Activated CD4-positive, alpha-beta memory T cell treated with anti-CD3 and anti-CD28 coated beads for 36 hours (primary cell): Measurements from ENCODE around the gene KCNQ2. TPM values are rescaled to one million over a fixed set of nuclear protein-coding genes. Genes with fewer than 3 reads are reported as not detected.
"Not testable (repeated sequence)": the region's sequence is repeated elsewhere in the genome, so short reads cannot be mapped to it uniquely, and the experiment has no call there.

ENCODE experiments used
- CTCF ChIA-PET: fragments of 350-600 bp; sonication (Branson Sonifier 250); formaldehyde crosslinking; loops from one replicate; lab custom pipeline; 2021; ENCODE audit warnings: antibody characterized with exemption, inconsistent platforms; lab: Charles Lee
- POLR2A ChIA-PET: fragments of 350-600 bp; sonication (Branson Sonifier 250); formaldehyde crosslinking; loops from one replicate; lab custom pipeline; 2021; ENCODE audit warnings: antibody characterized with exemption; lab: Charles Lee
- DNase-seq: peaks from one replicate; pipeline ENCODE4 v3.0.0-alpha.2; 2020
- H3K27ac Mint-ChIP-seq: one replicate; pipeline ENCODE4 v1.8.0; 2021; ENCODE audit warnings: mixed read lengths
- H3K27me3 Mint-ChIP-seq: one replicate; pipeline ENCODE4 v1.8.0; 2021; ENCODE audit warnings: mixed read lengths
- H3K36me3 Mint-ChIP-seq: one replicate; pipeline ENCODE4 v1.8.0; 2021; ENCODE audit warnings: mixed read lengths
- H3K4me1 Mint-ChIP-seq: one replicate; pipeline ENCODE4 v1.8.0; 2021; ENCODE audit warnings: low read depth, mixed read lengths
- H3K4me3 Mint-ChIP-seq: one replicate; pipeline ENCODE4 v1.8.0; 2021; ENCODE audit warnings: mild to moderate bottlenecking, mixed read lengths
- H3K9me3 Mint-ChIP-seq: one replicate; pipeline ENCODE4 v1.8.0; 2021; ENCODE audit warnings: mixed read lengths
- intact Hi-C: fragments of 100-400 bp; cut with micrococcal nuclease; formaldehyde crosslinking; loops from one replicate; pipeline ENCODE4 v1.15.1; 2023
- total RNA-seq, 2 experiments: library from RNA; stranded (reverse); gene quantifications; one replicate each; pipeline ENCODE4 v1.2.3, GENCODE V29; 2021

KCNQ2 gene
- total RNA-seq, 2 experiments from 2014 or later: not detected

DNA sequence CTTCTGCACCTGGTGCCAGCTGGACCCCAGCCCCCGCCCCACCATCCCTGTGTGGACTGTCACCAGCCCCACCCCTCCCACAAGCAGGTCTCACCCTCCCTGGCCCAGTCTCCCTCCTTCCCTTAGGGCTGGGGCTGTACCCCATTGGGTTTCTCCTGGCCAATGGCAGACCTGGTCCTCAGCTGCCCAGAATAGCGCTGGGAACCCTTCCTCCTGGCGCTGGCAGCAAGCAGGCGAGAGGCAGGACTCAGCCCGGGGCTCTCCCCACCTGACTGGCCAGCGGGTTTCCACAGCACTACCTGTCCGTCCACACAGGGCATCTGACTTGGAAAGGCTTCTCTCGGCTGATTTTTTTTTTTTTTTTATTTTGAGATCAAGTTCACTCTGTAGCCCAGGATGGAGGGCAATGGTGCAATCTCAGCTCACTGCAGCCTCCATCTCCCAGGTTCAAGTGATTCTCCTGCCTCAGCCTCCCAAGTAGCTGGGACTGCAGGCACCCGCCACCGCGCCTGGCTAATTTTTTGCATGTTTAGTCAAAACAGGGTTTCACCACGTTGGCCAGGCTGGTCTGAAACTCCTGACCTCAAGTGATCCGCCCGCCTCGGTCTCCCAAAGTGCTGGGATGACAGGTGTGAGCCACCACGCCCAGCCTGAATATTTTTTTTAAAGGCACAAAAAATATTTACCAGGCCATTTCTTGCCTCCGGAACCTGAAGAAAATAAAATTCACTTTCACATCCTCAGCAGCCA, 89.7 kb downstream of the KCNQ2 start:
- POLR2A ChIA-PET: no interaction called here
- no peak for DNase-seq
- intact Hi-C loops: loop anchor here (10.0 kb wide), 1 partner anchor 158 kb away; no protein-coding TSS in a partner anchor

DNA sequence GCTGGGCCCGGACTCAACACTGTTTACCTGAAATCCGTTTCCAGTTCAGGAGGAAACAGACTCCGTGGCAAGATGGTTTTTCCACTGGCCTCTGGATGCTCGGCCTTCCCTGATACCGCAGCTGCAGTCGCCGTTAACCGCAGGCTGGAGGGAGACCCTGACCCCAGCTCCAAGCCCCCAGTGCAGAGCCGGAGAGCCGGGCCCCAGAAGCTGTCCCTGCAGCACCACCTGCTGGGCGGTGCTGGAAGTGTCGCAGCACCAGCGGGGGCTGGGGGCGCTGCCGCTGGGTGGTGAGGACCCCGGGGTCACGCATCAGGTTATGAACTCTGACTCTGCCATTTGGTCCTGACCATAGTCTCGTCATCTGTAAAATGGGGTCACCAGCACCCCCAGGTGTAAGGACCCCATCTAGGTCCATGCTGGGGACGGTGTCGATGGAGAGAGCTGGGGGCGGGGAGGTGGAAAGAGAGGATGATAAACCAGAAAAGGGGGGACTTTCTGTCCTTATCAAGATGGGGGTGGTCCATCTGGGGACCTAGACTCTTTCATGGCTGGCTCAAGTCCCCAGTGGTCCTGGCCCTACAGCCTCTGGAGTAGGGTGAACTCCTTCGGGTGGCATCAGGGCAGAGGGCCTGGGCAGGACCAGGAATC, 90.5 kb downstream of the KCNQ2 start:
- Mint-ChIP-seq H3K4me1 (no peaks in the 10 kb centered on the region), H3K4me3 (no peak overlapping the region), H3K27me3 (peaks cover 9% of the 10 kb centered on the region), H3K36me3 (peaks cover 2% of the 10 kb centered on the region), H3K9me3 (peaks cover 18% of the 10 kb centered on the region), H3K27ac (no peak overlapping the region)
- intact Hi-C loops: loop anchor here (10.0 kb wide), 1 partner anchor 157 kb away; no protein-coding TSS in a partner anchor
- POLR2A ChIA-PET: no interaction called here
- CTCF ChIA-PET: interaction anchor here (0.6 to 6.7 kb wide), 8 partner anchors 12 to 289 kb away, joined by 3 to 64 read pairs (median 4); no protein-coding TSS in a partner anchor
- peak; percentile 35 for DNase-seq

More for the DNA sequence above, 89.7 kb downstream of the KCNQ2 start:
- H3K27me3 Mint-ChIP-seq: peaks cover 9% of the 10 kb centered on the region
- H3K9me3 Mint-ChIP-seq: peaks cover 26% of the 10 kb centered on the region
- CTCF ChIA-PET: interaction anchor here (0.8 to 6.7 kb wide), 5 partner anchors 18 to 200 kb away, joined by 3 to 64 read pairs (median 5); no protein-coding TSS in a partner anchor
- no peak overlapping the region for H3K27ac Mint-ChIP-seq
- H3K36me3 Mint-ChIP-seq: peaks cover 2% of the 10 kb centered on the region
- no peak overlapping the region for H3K4me3 Mint-ChIP-seq
- H3K4me1 Mint-ChIP-seq: no peaks in the 10 kb centered on the region

DNA sequence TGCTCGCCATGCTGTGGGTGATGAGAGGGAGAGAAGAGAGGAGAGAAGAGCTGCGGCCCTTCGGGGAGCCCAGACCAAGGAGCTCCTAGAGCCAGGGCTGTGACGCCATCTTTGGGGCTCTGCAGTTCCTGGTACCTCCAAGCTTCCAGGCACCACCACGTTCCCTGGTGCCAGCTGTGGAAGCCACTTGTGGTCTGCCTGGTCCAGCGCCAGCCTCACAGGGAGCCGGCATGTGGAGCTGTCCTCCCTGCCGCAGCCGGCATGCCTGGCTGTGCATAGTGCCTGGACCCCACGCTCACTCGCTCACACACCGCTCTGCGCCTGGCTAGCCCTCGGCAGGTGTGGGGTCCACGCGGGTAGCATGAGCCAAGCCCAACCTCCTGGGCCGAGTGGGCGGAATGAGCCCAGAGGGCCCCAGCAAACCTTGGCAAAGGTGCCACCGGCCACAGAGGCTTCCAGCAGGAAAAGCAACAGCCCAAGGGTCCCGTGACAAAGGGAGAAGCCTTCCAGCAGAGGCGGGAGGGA, 92.0 kb downstream of the KCNQ2 start:
- POLR2A ChIA-PET: no interaction called here
- Mint-ChIP-seq H3K4me1 (no peaks in the 10 kb centered on the region), H3K27me3 (peaks cover 13% of the 10 kb centered on the region), H3K4me3 (no peak overlapping the region), H3K27ac (no peak overlapping the region), H3K36me3 (no peaks in the 10 kb centered on the region), H3K9me3 (peaks cover 3% of the 10 kb centered on the region)
- DNase-seq: no peak
- intact Hi-C loops: loop anchor here (10.0 kb wide), 1 partner anchor 156 kb away; no protein-coding TSS in a partner anchor
- CTCF ChIA-PET: interaction anchor here (0.6 to 6.7 kb wide), 4 partner anchors 57 to 165 kb away, joined by 3 to 64 read pairs (median 19); no protein-coding TSS in a partner anchor

DNA sequence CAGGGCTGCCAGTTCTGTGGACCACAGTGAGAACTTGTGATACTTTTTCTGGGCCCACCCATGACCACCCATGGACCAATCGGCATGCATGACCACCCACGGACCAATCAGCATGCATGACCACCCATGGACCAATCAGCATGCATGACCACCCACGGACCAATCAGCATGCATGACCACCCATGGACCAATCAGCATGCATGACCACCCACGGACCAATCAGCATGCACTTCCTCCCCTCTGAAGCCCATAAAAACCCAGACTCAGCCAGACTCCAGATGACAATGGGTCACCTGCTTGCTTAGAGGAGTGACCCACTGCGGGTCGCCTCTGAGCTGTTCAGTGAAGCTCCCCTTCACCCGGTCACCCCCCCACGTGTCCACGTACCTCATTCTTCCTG, 92.6 kb downstream of the KCNQ2 start:
- CTCF ChIA-PET: interaction anchor here (1.0 to 6.7 kb wide), 3 partner anchors 71 to 164 kb away, joined by 3 to 64 read pairs (median 35); no protein-coding TSS in a partner anchor
- intact Hi-C loops: loop anchor here (10.0 kb wide), 1 partner anchor 155 kb away; no protein-coding TSS in a partner anchor
- H3K4me3 Mint-ChIP-seq, H3K9me3 Mint-ChIP-seq, H3K27ac Mint-ChIP-seq, H3K4me1 Mint-ChIP-seq, DNase-seq, POLR2A ChIA-PET, H3K36me3 Mint-ChIP-seq: not testable (repeated sequence)
- peaks cover 13% of the 10 kb centered on the region for H3K27me3 Mint-ChIP-seq

DNA sequence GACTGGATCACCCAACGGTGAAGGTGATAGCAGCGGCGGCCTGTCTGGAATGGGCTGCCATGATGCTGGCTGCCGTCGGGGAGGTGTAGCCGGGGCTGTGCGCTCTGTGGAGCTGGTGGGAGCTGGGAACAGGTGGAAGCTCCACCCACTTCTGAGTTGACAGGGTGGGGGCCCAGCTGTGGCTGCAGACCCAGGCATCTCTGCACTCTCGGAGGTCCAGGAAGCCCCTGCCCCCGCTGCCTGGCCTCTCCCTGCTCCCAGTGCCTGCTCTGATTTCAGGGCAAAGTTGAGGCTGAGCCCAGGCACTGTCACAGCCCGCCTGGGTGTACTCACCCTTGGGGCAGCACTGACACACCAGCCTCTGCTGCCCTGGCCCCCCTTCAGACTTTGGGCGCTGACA, 93.2 kb downstream of the KCNQ2 start:
- peaks cover 13% of the 10 kb centered on the region for H3K27me3 Mint-ChIP-seq
- POLR2A ChIA-PET: no interaction called here

DNA sequence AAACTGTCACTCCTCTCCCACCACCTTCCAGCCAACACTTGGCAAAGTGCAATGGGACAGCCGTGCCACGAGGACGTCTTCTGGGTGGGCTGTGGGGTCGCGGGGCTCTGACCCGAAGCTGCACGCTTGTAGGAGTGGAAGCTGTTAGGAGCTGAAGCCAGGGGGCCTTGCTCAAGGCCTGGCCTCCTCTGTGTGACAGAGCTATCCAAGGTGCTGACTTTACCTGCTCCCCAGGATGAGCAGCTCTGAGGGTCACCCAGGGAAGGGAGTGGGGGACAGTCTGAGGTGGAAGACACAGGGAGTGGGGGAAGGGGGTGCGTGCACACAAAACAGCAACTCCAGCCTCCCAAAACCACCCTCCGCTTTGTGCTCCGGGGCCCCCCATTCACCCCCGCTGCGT, 93.8 kb downstream of the KCNQ2 start:
- Mint-ChIP-seq H3K27me3 (peaks cover 13% of the 10 kb centered on the region), H3K27ac (no peak overlapping the region), H3K4me3 (no peak overlapping the region), H3K9me3 (no peaks in the 10 kb centered on the region), H3K4me1 (no peaks in the 10 kb centered on the region), H3K36me3 (no peaks in the 10 kb centered on the region)
- POLR2A ChIA-PET: no interaction called here
- DNase-seq: no peak
- intact Hi-C loops: no loop called here
- CTCF ChIA-PET: interaction anchor here (2.5 to 6.7 kb wide), 2 partner anchors 69 to 155 kb away, joined by 19 to 64 read pairs; no protein-coding TSS in a partner anchor

More for the DNA sequence above, 93.2 kb downstream of the KCNQ2 start:
- Mint-ChIP-seq H3K9me3 (no peaks in the 10 kb centered on the region), H3K27ac (no peak overlapping the region), H3K4me3 (no peak overlapping the region), H3K36me3 (no peaks in the 10 kb centered on the region), H3K4me1 (no peaks in the 10 kb centered on the region)
- CTCF ChIA-PET: interaction anchor here (2.5 to 6.7 kb wide), 2 partner anchors 70 to 155 kb away, joined by 19 to 64 read pairs; no protein-coding TSS in a partner anchor
- intact Hi-C loops: no loop called here
- no peak for DNase-seq

DNA sequence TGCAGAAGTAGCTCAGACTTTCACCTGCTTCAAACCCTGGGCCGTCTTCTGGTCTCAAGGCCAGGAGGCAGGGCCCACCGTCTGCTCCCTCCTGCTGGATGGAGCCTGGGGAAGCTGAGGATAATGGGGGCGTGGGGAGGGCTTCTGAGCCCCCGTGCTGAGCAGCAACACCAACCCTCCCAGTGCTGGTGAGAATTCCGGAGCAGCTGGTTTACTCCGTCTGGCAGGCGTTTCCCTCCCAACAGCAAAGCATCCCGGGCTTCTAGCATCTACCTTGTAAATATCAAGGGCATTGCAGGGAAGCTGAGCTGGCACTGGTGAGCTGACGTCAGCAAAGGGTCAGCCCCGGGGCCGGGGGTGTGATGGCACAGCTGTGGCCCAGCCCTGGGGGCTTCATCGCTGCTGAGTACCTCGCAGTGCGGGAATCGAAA, 94.5 kb downstream of the KCNQ2 start:
- DNase-seq: no peak
- H3K27me3 Mint-ChIP-seq: peaks cover 13% of the 10 kb centered on the region
- H3K27ac Mint-ChIP-seq: no peak overlapping the region
- no peaks in the 10 kb centered on the region for H3K9me3 Mint-ChIP-seq
- H3K4me1 Mint-ChIP-seq: no peaks in the 10 kb centered on the region
- intact Hi-C loops: no loop called here
- ChIA-PET CTCF (interaction anchor here (0.7 to 6.7 kb wide), 3 partner anchors 69 to 212 kb away, joined by 3 to 64 read pairs (median 19); no protein-coding TSS in a partner anchor), POLR2A (no interaction called here)
- H3K4me3 Mint-ChIP-seq: no peak overlapping the region
- no peaks in the 10 kb centered on the region for H3K36me3 Mint-ChIP-seq

DNA sequence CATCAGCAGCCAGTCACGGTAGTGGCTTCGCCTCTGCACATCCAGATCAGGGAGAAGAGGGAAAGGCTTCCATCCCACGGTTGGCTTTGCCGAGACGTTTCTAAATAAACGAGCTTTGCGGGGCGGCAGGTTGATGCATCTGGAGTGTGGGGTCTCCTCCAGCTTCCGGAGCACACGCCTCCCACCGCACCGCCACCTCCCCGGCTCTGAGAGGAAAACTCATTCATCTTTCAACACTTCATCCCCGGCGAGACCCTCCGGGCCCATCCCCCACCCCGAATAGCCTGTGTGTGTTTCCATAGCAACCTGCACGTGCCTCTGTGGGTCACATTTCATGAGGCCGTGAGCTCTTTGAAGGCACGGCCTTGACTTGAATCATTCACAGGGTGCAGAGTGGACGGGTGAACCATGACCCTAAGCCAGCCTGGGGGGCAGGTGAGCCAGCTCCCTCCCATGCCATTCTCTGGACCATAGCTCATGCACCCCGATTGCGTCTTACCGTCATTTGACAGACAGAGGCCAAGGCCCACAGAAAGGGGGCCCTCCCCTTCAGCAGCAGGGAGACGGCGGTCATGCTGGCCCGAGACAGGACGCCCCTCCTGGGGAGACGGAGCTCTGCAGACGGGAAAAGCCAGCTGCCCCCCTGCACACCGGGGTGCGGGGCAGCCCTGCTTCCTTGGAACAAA, 95.1 kb downstream of the KCNQ2 start:
- H3K27ac Mint-ChIP-seq: no peak overlapping the region
- DNase-seq: no peak
- POLR2A ChIA-PET: no interaction called here
- H3K4me1 Mint-ChIP-seq: no peaks in the 10 kb centered on the region
- CTCF ChIA-PET: interaction anchor here (0.7 to 6.7 kb wide), 3 partner anchors 68 to 212 kb away, joined by 3 to 64 read pairs (median 19); no protein-coding TSS in a partner anchor
- H3K36me3 Mint-ChIP-seq: no peaks in the 10 kb centered on the region
- H3K9me3 Mint-ChIP-seq: no peaks in the 10 kb centered on the region
- H3K27me3 Mint-ChIP-seq: peaks cover 16% of the 10 kb centered on the region
- intact Hi-C loops: no loop called here
- no peak overlapping the region for H3K4me3 Mint-ChIP-seq

DNA sequence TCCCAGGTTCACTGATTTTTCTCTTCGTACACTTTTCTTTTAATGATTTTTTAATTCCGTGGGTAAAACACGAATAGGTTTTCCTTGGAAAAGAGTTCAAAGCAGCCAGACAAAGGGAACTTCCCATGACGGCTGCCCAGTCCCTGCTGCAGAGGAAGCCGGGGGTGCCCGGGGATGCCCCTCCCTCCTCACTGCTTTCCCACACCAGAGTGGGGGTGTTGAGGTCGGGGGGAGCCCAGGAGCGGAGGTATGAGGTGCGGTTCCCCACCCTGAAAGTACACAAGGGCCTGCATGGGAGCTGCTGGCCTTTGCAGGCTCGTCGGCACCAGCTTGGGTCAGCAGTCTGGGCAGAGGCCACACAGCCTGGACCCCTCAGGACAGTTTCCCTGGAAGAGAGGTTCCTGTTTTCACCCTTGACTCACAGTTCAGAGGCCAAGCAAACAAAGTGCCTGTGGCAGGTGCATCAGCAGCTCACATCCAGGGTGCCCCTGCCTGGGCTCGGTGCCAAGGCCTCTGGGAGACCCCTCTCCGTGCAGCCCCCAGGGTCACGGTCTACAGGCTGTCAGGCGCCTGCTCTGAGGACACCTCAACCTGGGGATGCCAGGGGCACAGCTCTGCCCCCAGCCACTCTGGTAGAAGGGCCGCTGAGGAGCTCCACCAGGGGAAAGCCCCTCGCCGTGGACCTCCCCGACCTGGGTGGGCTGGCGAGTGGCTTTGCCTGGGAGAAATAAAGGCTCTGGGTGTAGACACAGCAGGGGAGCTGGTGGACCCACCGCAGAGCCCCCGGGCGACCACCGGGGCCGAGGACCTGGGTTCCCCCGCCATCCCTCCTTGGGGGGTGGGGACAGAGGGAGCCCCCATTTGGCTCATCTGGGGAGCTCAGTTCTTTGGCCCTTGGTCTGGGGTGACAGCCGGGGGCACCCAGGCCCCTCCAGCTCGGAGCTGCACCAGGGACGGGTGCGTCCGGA, 95.9 kb downstream of the KCNQ2 start:
- H3K36me3 Mint-ChIP-seq: no peaks in the 10 kb centered on the region
- ChIA-PET CTCF (interaction anchor here (2.5 kb wide), 1 partner anchor 152 kb away, joined by 19 read pairs; no protein-coding TSS in a partner anchor), POLR2A (no interaction called here)
- DNase-seq: no peak
- H3K27me3 Mint-ChIP-seq: peaks cover 16% of the 10 kb centered on the region
- no peaks in the 10 kb centered on the region for H3K4me1 Mint-ChIP-seq
- intact Hi-C loops: no loop called here
- no peaks in the 10 kb centered on the region for H3K9me3 Mint-ChIP-seq
- H3K27ac Mint-ChIP-seq: no peak overlapping the region
- H3K4me3 Mint-ChIP-seq: no peak overlapping the region

DNA sequence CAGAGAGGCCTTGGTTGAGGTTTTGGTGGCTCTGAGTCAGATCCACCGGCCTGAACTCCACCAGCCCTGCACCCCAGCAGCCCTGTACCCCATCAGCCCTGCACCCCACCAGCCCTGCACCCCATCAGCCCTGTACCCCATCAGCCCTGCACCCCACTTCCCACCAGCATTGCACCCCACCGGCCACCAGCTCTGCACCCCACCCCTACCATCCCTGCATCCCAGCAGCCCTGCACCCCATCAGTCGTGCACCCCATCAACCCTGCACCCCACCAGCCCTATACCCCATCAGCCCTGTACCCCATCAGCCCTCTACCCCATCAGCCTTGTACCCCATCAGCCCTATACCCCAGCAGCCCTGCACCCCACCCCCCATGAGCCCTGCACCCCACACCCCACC, 97.0 kb downstream of the KCNQ2 start:
- no peak overlapping the region for H3K27ac Mint-ChIP-seq
- H3K27me3 Mint-ChIP-seq: peaks cover 18% of the 10 kb centered on the region
- no peak for DNase-seq
- H3K9me3 Mint-ChIP-seq: no peaks in the 10 kb centered on the region
- H3K36me3 Mint-ChIP-seq: no peaks in the 10 kb centered on the region
- POLR2A ChIA-PET: no interaction called here
- intact Hi-C loops: no loop called here
- no peaks in the 10 kb centered on the region for H3K4me1 Mint-ChIP-seq
- CTCF ChIA-PET: no interaction called here
- H3K4me3 Mint-ChIP-seq: no peak overlapping the region
